HG02588 (cell line): ENCODE data around the gene LAIR1.
"Not testable (repeated sequence)": the region's sequence is repeated elsewhere in the genome, so short reads cannot be mapped to it uniquely, and the experiment has no call there.

Source experiments
- ATAC-seq: cut with Tn5 transposase; IDR thresholded peaks from one replicate; pipeline ENCODE4 v1.9.1; 2021; ENCODE audit warnings: mild to moderate bottlenecking, moderate library complexity; ENCODE audit not compliant: unreplicated experiment

The LAIR1 gene

GRCh38 chr19:54376610-54377285, 12.0 kb upstream of the LAIR1 start:
- ATAC-seq: no peak

GRCh38 chr19:54375181-54375938, 10.6 kb upstream of the LAIR1 start:
- not testable (repeated sequence) for ATAC-seq

GRCh38 chr19:54373781-54374631, 9.3 kb upstream of the LAIR1 start:
- no peak for ATAC-seq

- not testable (repeated sequence) for ATAC-seq
Measured at GRCh38 chr19:54371453-54371852, 6.7 kb upstream of the LAIR1 start.

GRCh38 chr19:54370434-54370796, 5.7 kb upstream of the LAIR1 start:
- ATAC-seq: not testable (repeated sequence)

GRCh38 chr19:54369688-54370433, 5.1 kb upstream of the LAIR1 start:
- not testable (repeated sequence) for ATAC-seq

GRCh38 chr19:54369082-54369687, 4.5 kb upstream of the LAIR1 start:
- no peak for ATAC-seq

- ATAC-seq: no peak
Measured at GRCh38 chr19:54366811-54367210, 2.1 kb upstream of the LAIR1 start.

- ATAC-seq: not testable (repeated sequence)
Measured at GRCh38 chr19:54365798-54366197, 1.1 kb upstream of the LAIR1 start.

GRCh38 chr19:54361680-54362422, 2.9 kb downstream of the LAIR1 start:
- ATAC-seq: not testable (repeated sequence)

GRCh38 chr19:54359149-54359820, 5.4 kb downstream of the LAIR1 start:
- not testable (repeated sequence) for ATAC-seq

- ATAC-seq: no peak
Measured at GRCh38 chr19:54357381-54357780, 7.3 kb downstream of the LAIR1 start.

GRCh38 chr19:54356444-54357056, 8.2 kb downstream of the LAIR1 start:
- ATAC-seq: no peak

GRCh38 chr19:54355675-54356074, 9.1 kb downstream of the LAIR1 start:
- no peak for ATAC-seq

GRCh38 chr19:54354761-54355160, 10.0 kb downstream of the LAIR1 start:
- no peak for ATAC-seq

GRCh38 chr19:54352546-54352945, 12.2 kb downstream of the LAIR1 start:
- ATAC-seq: no peak

GRCh38 chr19:54352041-54352440, 12.7 kb downstream of the LAIR1 start:
- ATAC-seq: no peak

- no peak for ATAC-seq
Measured at GRCh38 chr19:54351474-54351873, 13.3 kb downstream of the LAIR1 start.

- ATAC-seq: no peak
Measured at GRCh38 chr19:54345938-54346386, 18.8 kb downstream of the LAIR1 start.
